Sigmoid colon (tissue), 4 donors: ENCODE measurements around the gene OR51I1.

Experiments used
- EP300 ChIP-seq, 4 donors: sonication (generic); formaldehyde crosslinking; IDR thresholded peaks; one replicate each; pipeline ENCODE4 v1.6.1; 2017; ENCODE audit warnings: antibody characterized with exemption in 4 of 4
- POLR2A ChIP-seq, 2 donors: fragments of 450-650 bp; IDR thresholded peaks; one replicate each; pipeline ENCODE4 v1.6.1; 2016; ENCODE audit warnings: antibody characterized with exemption in 2 of 2, mild to moderate bottlenecking in 2 of 2, moderate library complexity in 2 of 2
- POLR2AphosphoS5 ChIP-seq, 4 donors: sonication (generic); formaldehyde crosslinking; IDR thresholded peaks; one replicate each; pipeline ENCODE4 v1.6.1; 2017; ENCODE audit warnings: antibody characterized with exemption in 4 of 4
- TF ChIP-seq, protein P1 (sequence below), 4 experiments: fragments of 450-650 bp in 3 of 4; fragments of 200-600 bp in 1 of 4; IDR thresholded peaks; one replicate each; pipeline ENCODE4 v1.5.1; 2016 to 2019; ENCODE audit warnings: antibody characterized with exemption in 4 of 4, mild to moderate bottlenecking in 3 of 4, moderate library complexity in 2 of 4

- TF ChIP-seq POLR2A (IDR thresholded peaks at IDR 0.05) (no peak), EP300 (IDR thresholded peaks at IDR 0.05) (no peak), POLR2AphosphoS5 (IDR thresholded peaks at IDR 0.05) (no peak)
- TF ChIP-seq, protein P1, sequence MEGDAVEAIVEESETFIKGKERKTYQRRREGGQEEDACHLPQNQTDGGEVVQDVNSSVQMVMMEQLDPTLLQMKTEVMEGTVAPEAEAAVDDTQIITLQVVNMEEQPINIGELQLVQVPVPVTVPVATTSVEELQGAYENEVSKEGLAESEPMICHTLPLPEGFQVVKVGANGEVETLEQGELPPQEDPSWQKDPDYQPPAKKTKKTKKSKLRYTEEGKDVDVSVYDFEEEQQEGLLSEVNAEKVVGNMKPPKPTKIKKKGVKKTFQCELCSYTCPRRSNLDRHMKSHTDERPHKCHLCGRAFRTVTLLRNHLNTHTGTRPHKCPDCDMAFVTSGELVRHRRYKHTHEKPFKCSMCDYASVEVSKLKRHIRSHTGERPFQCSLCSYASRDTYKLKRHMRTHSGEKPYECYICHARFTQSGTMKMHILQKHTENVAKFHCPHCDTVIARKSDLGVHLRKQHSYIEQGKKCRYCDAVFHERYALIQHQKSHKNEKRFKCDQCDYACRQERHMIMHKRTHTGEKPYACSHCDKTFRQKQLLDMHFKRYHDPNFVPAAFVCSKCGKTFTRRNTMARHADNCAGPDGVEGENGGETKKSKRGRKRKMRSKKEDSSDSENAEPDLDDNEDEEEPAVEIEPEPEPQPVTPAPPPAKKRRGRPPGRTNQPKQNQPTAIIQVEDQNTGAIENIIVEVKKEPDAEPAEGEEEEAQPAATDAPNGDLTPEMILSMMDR (IDR thresholded peaks at IDR 0.05), result no peak
These were observed 47.1 kb upstream of the OR51I1 start, which contains the start of gene OR52D1 for GRCh38 chr11:5488385-5488784.
